Upper lobe of left lung (tissue), 6 donors: ENCODE results near the gene KPNA6. TPM values are rescaled to one million over a fixed set of nuclear protein-coding genes. Genes with fewer than 3 reads are reported as not detected.

Experiments
- ATAC-seq, 2 donors: fragments of 200-7000 bp; cut with Tn5 transposase; one replicate each; pipeline ENCODE4 v1.9.1; 2022; ENCODE audit warnings: mild to moderate bottlenecking in 2 of 2, moderate library complexity in 2 of 2; ENCODE audit not compliant: low FRiP score in 2 of 2
- DNase-seq, 2 donors: peaks; one replicate each; pipeline ENCODE4 v3.0.0-alpha.2; 2019 to 2020
- H3K27ac ChIP-seq, 4 donors: fragments of 200-600 bp; sonication (generic); one replicate each; pipeline ENCODE4 v1.5.1; 2016 to 2019
- H3K27me3 ChIP-seq, 4 donors: fragments of 200-600 bp; sonication (generic); one replicate each; pipeline ENCODE4 v1.5.1; 2017 to 2019
- H3K36me3 ChIP-seq, 4 donors: fragments of 200-600 bp; sonication (generic); one replicate each; pipeline ENCODE4 v1.5.1; 2016 to 2019
- H3K4me1 ChIP-seq, 4 donors: fragments of 200-600 bp; sonication (generic); one replicate each; pipeline ENCODE4 v1.5.1; 2018 to 2019
- H3K4me3 ChIP-seq, 4 donors: fragments of 200-600 bp; sonication (generic); one replicate each; pipeline ENCODE4 v1.5.1; 2017 to 2019; ENCODE audit warnings: mild to moderate bottlenecking in 2 of 4, moderate library complexity in 1 of 4
- H3K9me3 ChIP-seq, 4 donors: fragments of 200-600 bp; sonication (generic); one replicate each; pipeline ENCODE4 v1.5.1; 2018 to 2019
- CTCF ChIP-seq, 6 experiments: fragments of 450-650 bp in 4 of 6; fragments of 200-600 bp in 2 of 6; sonication (generic) in 2 of 6; IDR thresholded peaks; one replicate each; pipeline ENCODE4 v1.5.1; 2016 to 2019; ENCODE audit warnings: antibody characterized with exemption in 6 of 6
- EP300 ChIP-seq, 4 donors: sonication (generic); formaldehyde crosslinking; IDR thresholded peaks; one replicate each; pipeline ENCODE4 v1.5.1; 2017; ENCODE audit warnings: antibody characterized with exemption in 4 of 4, control low read depth in 2 of 4
- POLR2A ChIP-seq, 4 donors: fragments of 450-650 bp; IDR thresholded peaks; one replicate each; pipeline ENCODE4 v1.5.1; 2016 to 2017; ENCODE audit warnings: antibody characterized with exemption in 4 of 4, mild to moderate bottlenecking in 2 of 4
- POLR2AphosphoS5 ChIP-seq, 2 donors: sonication (generic); formaldehyde crosslinking; IDR thresholded peaks; one replicate each; pipeline ENCODE4 v1.5.1; 2017; ENCODE audit warnings: antibody characterized with exemption in 2 of 2
- WGBS, 2 donors: methylation state at CpG; one replicate each; pipeline ENCODE4 v1.1.5; 2017 to 2018; 5-methylcytosine and 5-hydroxymethylcytosine counted together
- small RNA-seq, 4 donors: library from RNA; depleted of rRNA; stranded (forward); fragments of <200 nt; gene quantifications; one replicate each; pipeline ENCODE3, GENCODE V24; 2016
- total RNA-seq, 6 donors: library from RNA; depleted of rRNA in 4 of 6; stranded (reverse); fragments of >200 nt in 4 of 6; gene quantifications; one replicate each; pipeline versions ENCODE4 v1.1.0 to v1.2.1, GENCODE V29; 2016 to 2021
- donor health status: DM: no; HTN: no; CAD: no; lungs with moderate emphysema.
- donor health status: DM: no; HTN: yes; CAD: no; lungs with severe emphysema.

The KPNA6 gene
- total RNA-seq, 6 donors from 2014 or later = 16.8 to 53.8 (median 42.0) TPM

DNA sequence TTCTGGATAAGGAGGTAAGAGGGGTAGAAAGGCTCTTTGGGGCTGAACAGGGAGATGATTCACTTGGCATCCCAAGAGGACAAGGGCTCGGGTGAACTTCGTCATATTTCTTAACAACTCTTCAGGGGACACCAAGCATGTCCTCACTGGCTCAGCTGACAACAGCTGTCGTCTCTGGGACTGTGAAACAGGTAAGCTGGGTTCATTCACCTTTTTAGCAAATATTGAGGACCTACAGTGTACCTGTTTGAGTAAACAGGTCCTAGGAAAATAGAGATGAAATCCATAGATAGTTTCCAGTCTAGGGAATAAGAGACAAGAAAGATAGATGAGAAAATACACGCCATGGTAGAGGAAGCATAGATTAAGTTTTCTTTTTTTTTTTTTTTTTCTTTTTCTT lies 116.4 kb downstream of the KPNA6 start:
- no peak for DNase-seq
- H3K4me3 ChIP-seq = no peak overlapping the region
- ATAC-seq = no peak
- H3K27ac ChIP-seq = peak overlapping the region in 2 of 4 donors; percentile 91 to 94
- H3K27me3 ChIP-seq = no peaks in the 10 kb centered on the region
- H3K36me3 ChIP-seq = peaks cover 18 to 62% (median 53%) of the 10 kb centered on the region in 4 donors
- WGBS, 2 donors = 92 to 94% methylated on average over 4 of the region's 4 CpGs
- peaks cover 19 to 33% (median 29%) of the 10 kb centered on the region in 4 donors for H3K4me1 ChIP-seq
- TF ChIP-seq EP300 (IDR thresholded peaks at IDR 0.05) = no peak
- no peak for TF ChIP-seq CTCF (IDR thresholded peaks at IDR 0.05)
- TF ChIP-seq POLR2A (IDR thresholded peaks at IDR 0.05) = no peak
- no peak for TF ChIP-seq POLR2AphosphoS5 (IDR thresholded peaks at IDR 0.05)
- no peaks in the 10 kb centered on the region for H3K9me3 ChIP-seq

Small RNA genes within 50 kb of the gene (small RNA-seq; reads per million reads assigned to genes)
- gene MIR5585 (0 reads per million in 4 donors), gene RF00017 (0 reads per million in 4 donors)

Other genes starting within 250 kb of the KPNA6 start
- 100 to 1,000 TPM in 4 of 6 donors, 10 to 100 TPM in 2; 71.6 to 279 (median 148) TPM for gene PTP4A2, start 169.7 kb upstream of the KPNA6 start, total RNA-seq
- 100 to 1,000 TPM in 1 of 6 donors, 10 to 100 TPM in 5; 52.4 to 101 (median 91.9) TPM for gene KHDRBS1, start 94.2 kb upstream of the KPNA6 start, total RNA-seq
- gene TMEM39B, start 35.1 kb upstream of the KPNA6 start, total RNA-seq = 10 to 100 TPM in 3 of 6 donors, 1 to 10 TPM in 3; 5.0 to 22.1 (median 10.2) TPM
- gene TXLNA, start 71.6 kb downstream of the KPNA6 start, total RNA-seq = 10 to 100 TPM; 29.3 to 57.5 (median 47.5) TPM
- gene CCDC28B, start 92.5 kb downstream of the KPNA6 start, total RNA-seq = 1 to 10 TPM in 5 of 6 donors, under 1 TPM in 1; 0.98 to 4.2 (median 3.2) TPM
- gene IQCC, start 97.6 kb downstream of the KPNA6 start, total RNA-seq = 1 to 10 TPM in 5 of 6 donors, under 1 TPM in 1; 0.55 to 6.3 (median 1.9) TPM
- gene DCDC2B, start 101.0 kb downstream of the KPNA6 start, total RNA-seq = 10 to 100 TPM in 1 of 6 donors, 1 to 10 TPM in 4, under 1 TPM in 1; 0.11 to 11.4 (median 4.5) TPM
- gene TMEM234, start 114.3 kb downstream of the KPNA6 start, total RNA-seq = 10 to 100 TPM; 14.9 to 62.9 (median 21.1) TPM
- 100 to 1,000 TPM in 4 of 6 donors, 10 to 100 TPM in 2; 62.9 to 173 (median 109) TPM for gene EIF3I, start 114.4 kb downstream of the KPNA6 start, total RNA-seq
- gene FAM167B, start 139.2 kb downstream of the KPNA6 start, total RNA-seq = 10 to 100 TPM in 2 of 6 donors, 1 to 10 TPM in 3, not detected in 1; 1.9 to 53.0 (median 4.6) TPM
- gene LCK, start 143.2 kb downstream of the KPNA6 start, total RNA-seq = 10 to 100 TPM in 1 of 6 donors, 1 to 10 TPM in 5; 5.1 to 25.1 (median 7.7) TPM
- gene HDAC1, start 184.0 kb downstream of the KPNA6 start, total RNA-seq = 10 to 100 TPM; 36.8 to 78.0 (median 48.8) TPM
- gene MARCKSL1, start 228.2 kb downstream of the KPNA6 start, total RNA-seq = 10 to 100 TPM in 2 of 6 donors, 1 to 10 TPM in 4; 1.0 to 56.9 (median 9.4) TPM